NT2/D1 (cell line): ENCODE measurements around the gene ESR2.

Source experiments
- SUZ12 ChIP-seq: IDR thresholded peaks from 2 replicates; pipeline ENCODE4 v1.6.1; 2011; ENCODE audit not compliant: insufficient read length, insufficient read depth; ENCODE audit errors: extremely low read depth
- YY1 ChIP-seq: IDR thresholded peaks from 2 replicates; pipeline ENCODE4 v1.6.1; 2011; ENCODE audit not compliant: insufficient read length, insufficient read depth
- ZNF274 ChIP-seq: IDR thresholded peaks from 2 replicates; pipeline ENCODE4 v1.6.1; 2011; ENCODE audit warnings: mild to moderate bottlenecking, low read depth, low read length

DNA sequence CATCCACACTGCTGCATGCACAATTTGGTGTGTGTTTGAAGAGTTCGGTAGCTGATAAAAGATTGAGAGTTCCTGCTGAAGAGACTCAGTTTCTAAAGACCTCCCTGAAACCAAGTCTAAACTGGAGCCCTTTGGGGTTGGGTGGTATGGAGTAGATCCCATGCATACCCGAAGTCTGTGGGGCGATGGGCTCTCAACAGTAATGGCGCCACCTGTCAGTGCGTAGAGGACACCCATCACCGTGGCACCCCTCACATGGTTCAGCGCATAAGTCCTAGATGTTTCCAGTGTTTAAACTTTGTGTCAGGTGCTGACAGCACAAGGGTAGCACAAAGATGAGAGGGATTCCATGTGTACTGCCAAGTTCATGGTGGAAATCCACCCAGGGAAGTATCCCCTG lies 85.9 kb downstream of the ESR2 start:
- TF ChIP-seq ZNF274: no peak
- no peak for TF ChIP-seq YY1
- TF ChIP-seq SUZ12: no peak
